ENCODE data around the gene PWWP2B.
A peak's percentile ranks its signal among the peaks of the same experiment; 100 is the strongest.

Gene PWWP2B

GRCh38 chr10:132371641-132372081, 25.3 kb upstream of the PWWP2B start:
- Histone ChIP-seq H3K4me3 (IDR thresholded peaks at IDR 0.05; ENCODE audit: insufficient read depth, low read depth, low read length) (no peak overlapping the region), H3K4me2 (no peak overlapping the region)

GRCh38 chr10:132372516-132373095, 24.4 kb upstream of the PWWP2B start:
- H3K27ac ChIP-seq: no peak overlapping the region
- H3K36me3 ChIP-seq (ENCODE audit: insufficient read depth): no peaks in the 10 kb centered on the region
- H3K79me2 ChIP-seq (ENCODE audit: insufficient read depth, low read depth): no peaks in the 10 kb centered on the region
- H3K4me3 ChIP-seq (IDR thresholded peaks at IDR 0.05; ENCODE audit: insufficient read depth, low read depth, low read length): no peak overlapping the region
- TF ChIP-seq CTCF (conservative IDR thresholded peaks at IDR 0.05; ENCODE audit: low read depth, low read length): no peak
- H2AFZ ChIP-seq (ENCODE audit: low read depth): no peak overlapping the region
- no peak overlapping the region for H3K9ac ChIP-seq
- peaks cover 86% of the 10 kb centered on the region for H3K27me3 ChIP-seq (ENCODE audit: insufficient read depth, low read depth)
- H3K4me1 ChIP-seq (ENCODE audit: low read depth, poor library complexity, severe bottlenecking): no peaks in the 10 kb centered on the region
- H3K4me2 ChIP-seq: no peak overlapping the region
- no peaks in the 10 kb centered on the region for H4K20me1 ChIP-seq (ENCODE audit: insufficient read depth)

More at GRCh38 chr10:132371641-132372081, 25.3 kb upstream of the PWWP2B start:
- H2AFZ ChIP-seq (ENCODE audit: low read depth): no peak overlapping the region
- H3K27ac ChIP-seq: no peak overlapping the region
- H3K79me2 ChIP-seq (ENCODE audit: insufficient read depth, low read depth): no peaks in the 10 kb centered on the region
- no peak overlapping the region for H3K9ac ChIP-seq
- no peaks in the 10 kb centered on the region for H4K20me1 ChIP-seq (ENCODE audit: insufficient read depth)
- H3K36me3 ChIP-seq (ENCODE audit: insufficient read depth): no peaks in the 10 kb centered on the region
- peak; percentile 46 for TF ChIP-seq CTCF (conservative IDR thresholded peaks at IDR 0.05; ENCODE audit: low read depth, low read length)
- peaks cover 81% of the 10 kb centered on the region for H3K27me3 ChIP-seq (ENCODE audit: insufficient read depth, low read depth)
- H3K4me1 ChIP-seq (ENCODE audit: low read depth, poor library complexity, severe bottlenecking): no peaks in the 10 kb centered on the region

DNA sequence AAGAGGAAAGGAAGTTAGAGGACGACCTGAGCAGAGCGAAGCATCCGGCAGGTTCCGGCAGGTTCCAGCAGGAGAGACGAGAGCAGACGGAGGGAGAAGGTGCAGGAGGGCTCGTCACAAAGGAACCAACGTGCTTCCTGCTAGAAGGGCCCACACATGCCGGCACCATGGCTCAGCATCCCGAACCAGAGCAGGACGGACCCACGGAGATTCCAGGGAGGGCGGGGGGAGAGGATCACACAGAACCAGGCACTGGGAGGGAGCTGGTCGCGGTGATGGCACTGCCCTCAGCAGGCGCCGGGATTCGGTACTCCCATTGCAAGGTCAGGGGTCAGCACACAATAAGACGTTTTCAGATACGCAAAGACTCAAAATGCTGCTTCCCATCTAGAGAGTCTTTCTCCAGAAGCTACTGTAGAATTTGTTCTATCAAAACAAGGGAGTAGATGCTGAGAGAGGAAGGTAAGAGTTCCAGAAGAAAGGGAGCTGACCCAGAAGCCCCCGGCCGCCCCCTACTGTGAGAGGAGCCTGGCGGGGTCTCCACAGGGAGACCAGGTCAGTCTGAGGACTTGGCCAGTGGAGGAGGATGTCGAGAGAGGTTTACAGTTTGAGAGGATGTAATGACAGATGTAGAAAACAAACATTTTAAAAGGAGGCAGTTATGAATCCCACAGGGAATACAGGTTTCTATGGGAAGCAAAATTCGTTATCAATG, 23.6 kb upstream of the PWWP2B start:
- Histone ChIP-seq H3K79me2 (ENCODE audit: insufficient read depth, low read depth) (no peaks in the 10 kb centered on the region), H3K4me2 (no peak overlapping the region), H4K20me1 (ENCODE audit: insufficient read depth) (no peaks in the 10 kb centered on the region), H2AFZ (ENCODE audit: low read depth) (no peak overlapping the region), H3K36me3 (ENCODE audit: insufficient read depth) (no peaks in the 10 kb centered on the region), H3K9ac (no peak overlapping the region), H3K4me1 (ENCODE audit: low read depth, poor library complexity, severe bottlenecking) (no peaks in the 10 kb centered on the region), H3K27ac (no peak overlapping the region), H3K27me3 (ENCODE audit: insufficient read depth, low read depth) (peaks cover 90% of the 10 kb centered on the region), H3K4me3 (IDR thresholded peaks at IDR 0.05; ENCODE audit: insufficient read depth, low read depth, low read length) (no peak overlapping the region)
- TF ChIP-seq CTCF (conservative IDR thresholded peaks at IDR 0.05; ENCODE audit: low read depth, low read length): no peak

DNA sequence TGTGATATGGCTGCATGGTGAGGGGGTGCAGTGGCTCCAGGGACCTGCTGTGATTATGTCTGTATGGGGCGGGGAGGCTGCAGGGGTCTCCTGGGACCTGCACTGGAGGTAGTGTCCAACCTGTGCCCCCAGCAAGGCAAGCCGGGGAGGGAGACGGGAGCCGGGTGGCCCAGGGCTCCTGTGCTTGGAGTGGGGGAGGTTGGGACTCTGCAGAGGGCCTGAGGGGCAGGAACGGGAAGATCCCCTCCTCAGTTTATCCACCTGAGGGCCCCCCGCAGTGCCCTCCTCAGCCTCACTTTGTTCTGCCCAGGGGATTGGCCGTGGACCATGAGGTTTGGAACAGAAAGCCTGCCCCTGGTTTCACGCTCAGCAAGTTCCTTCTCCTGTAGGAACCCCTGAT, 22.8 kb upstream of the PWWP2B start:
- H3K27me3 ChIP-seq (ENCODE audit: insufficient read depth, low read depth): peaks cover 88% of the 10 kb centered on the region
- no peaks in the 10 kb centered on the region for H4K20me1 ChIP-seq (ENCODE audit: insufficient read depth)
- no peak overlapping the region for H3K4me2 ChIP-seq
- no peaks in the 10 kb centered on the region for H3K79me2 ChIP-seq (ENCODE audit: insufficient read depth, low read depth)
- H3K4me1 ChIP-seq (ENCODE audit: low read depth, poor library complexity, severe bottlenecking): no peaks in the 10 kb centered on the region
- H3K27ac ChIP-seq: no peak overlapping the region
- no peak overlapping the region for H3K4me3 ChIP-seq (IDR thresholded peaks at IDR 0.05; ENCODE audit: insufficient read depth, low read depth, low read length)
- no peak for TF ChIP-seq CTCF (conservative IDR thresholded peaks at IDR 0.05; ENCODE audit: low read depth, low read length)
- H2AFZ ChIP-seq (ENCODE audit: low read depth): no peak overlapping the region
- no peak overlapping the region for H3K9ac ChIP-seq
- no peaks in the 10 kb centered on the region for H3K36me3 ChIP-seq (ENCODE audit: insufficient read depth)
